GM04504 (cell line): ENCODE measurements around the gene SLC44A5.

ENCODE experiments used
- DNase-seq: peaks from one replicate; pipeline ENCODE4 v3.0.0-alpha.2; 2012; ENCODE audit warnings: low read depth

Gene SLC44A5

GRCh38 chr1:75174031-75174760, 436.7 kb downstream of the SLC44A5 start:
- no peak for DNase-seq

GRCh38 chr1:75172556-75172955, 438.4 kb downstream of the SLC44A5 start:
- no peak for DNase-seq

GRCh38 chr1:75171876-75172275, 439.0 kb downstream of the SLC44A5 start:
- DNase-seq, result no peak

GRCh38 chr1:75170981-75171380, 439.9 kb downstream of the SLC44A5 start:
- no peak for DNase-seq

- DNase-seq, result no peak
Observed at GRCh38 chr1:75170011-75170410, 440.9 kb downstream of the SLC44A5 start.

- no peak for DNase-seq
Observed at GRCh38 chr1:75166821-75167220, 444.1 kb downstream of the SLC44A5 start.

- DNase-seq, result no peak
Observed at GRCh38 chr1:75165264-75165663, 445.6 kb downstream of the SLC44A5 start.

GRCh38 chr1:75159154-75159553, 451.8 kb downstream of the SLC44A5 start:
- DNase-seq, result no peak
